HEK293T (cell line): ENCODE data around the gene CLMN.
"Not testable (repeated sequence)": the region's sequence is repeated elsewhere in the genome, so short reads cannot be mapped to it uniquely, and the experiment has no call there.

Experiments used
- CTCF ChIA-PET: fragments of 350-600 bp; formaldehyde crosslinking; extraction: SDS; loops from one replicate; lab custom pipeline; 2021; ENCODE audit warnings: antibody characterized with exemption, inconsistent platforms; lab: Yijun Ruan, JAX
- POLR2A ChIA-PET: fragments of 350-600 bp; formaldehyde crosslinking; extraction: SDS; loops from one replicate; lab custom pipeline; 2020; ENCODE audit warnings: antibody characterized with exemption, inconsistent platforms; lab: Yijun Ruan, JAX
- DNase-seq: peaks from one replicate; pipeline ENCODE4 v3.0.0; 2012; ENCODE audit warnings: mixed read lengths; ENCODE audit errors: extremely low spot score
- ARNT ChIP-seq: fragments of 450-650 bp; IDR thresholded peaks from 2 replicates; pipeline ENCODE4 v1.6.1; 2017; ENCODE audit warnings: mild to moderate bottlenecking
- BHLHE40 ChIP-seq: fragments of 450-650 bp; IDR thresholded peaks from 2 replicates; pipeline ENCODE4 v1.6.1; 2016; ENCODE audit warnings: mild to moderate bottlenecking, moderate library complexity, borderline replicate concordance
- CTBP1 ChIP-seq: fragments of 450-650 bp; IDR thresholded peaks from 2 replicates; pipeline ENCODE4 v1.6.1; 2016; ENCODE audit warnings: borderline replicate concordance
- ELF4 ChIP-seq: fragments of 450-650 bp; IDR thresholded peaks from 2 replicates; pipeline ENCODE4 v1.6.1; 2017; ENCODE audit warnings: antibody characterized with exemption
- FOXA1 ChIP-seq: fragments of 450-650 bp; IDR thresholded peaks from 2 replicates; pipeline ENCODE4 v1.6.1; 2016; ENCODE audit warnings: mild to moderate bottlenecking
- FOXK2 ChIP-seq: fragments of 450-650 bp; IDR thresholded peaks from 2 replicates; pipeline ENCODE4 v1.6.1; 2016; ENCODE audit warnings: mild to moderate bottlenecking
- FOXM1 ChIP-seq: fragments of 450-650 bp; IDR thresholded peaks from 2 replicates; pipeline ENCODE4 v1.6.1; 2017; ENCODE audit warnings: mild to moderate bottlenecking, borderline replicate concordance
- HDGF ChIP-seq: fragments of 450-650 bp; IDR thresholded peaks from 2 replicates; pipeline ENCODE4 v1.6.1; 2017; ENCODE audit warnings: antibody characterized with exemption, borderline replicate concordance
- L3MBTL2 ChIP-seq: fragments of 450-650 bp; conservative IDR thresholded peaks from 2 replicates; pipeline ENCODE4 v1.6.1; 2016; ENCODE audit warnings: mild to moderate bottlenecking
- LEF1 ChIP-seq: fragments of 450-650 bp; IDR thresholded peaks from 2 replicates; pipeline ENCODE4 v1.6.1; 2017; ENCODE audit warnings: mild to moderate bottlenecking, borderline replicate concordance
- NFRKB ChIP-seq: fragments of 450-650 bp; IDR thresholded peaks from 2 replicates; pipeline ENCODE4 v1.6.1; 2016; ENCODE audit warnings: mild to moderate bottlenecking, moderate library complexity
- SP1 ChIP-seq: fragments of 450-650 bp; IDR thresholded peaks from 2 replicates; pipeline ENCODE4 v1.6.1; 2017
- SUZ12 ChIP-seq: fragments of 450-650 bp; IDR thresholded peaks from 2 replicates; pipeline ENCODE4 v1.6.1; 2016; ENCODE audit warnings: mild to moderate bottlenecking
- TARDBP ChIP-seq: fragments of 450-650 bp; IDR thresholded peaks from 2 replicates; pipeline ENCODE4 v1.6.1; 2016
- ZNF384 ChIP-seq: fragments of 450-650 bp; IDR thresholded peaks from 2 replicates; pipeline ENCODE4 v1.6.1; 2016
- TF ChIP-seq, protein P1 (sequence below): fragments of 450-650 bp; IDR thresholded peaks from 2 replicates; pipeline ENCODE4 v1.6.1; 2016

The CLMN gene

DNA sequence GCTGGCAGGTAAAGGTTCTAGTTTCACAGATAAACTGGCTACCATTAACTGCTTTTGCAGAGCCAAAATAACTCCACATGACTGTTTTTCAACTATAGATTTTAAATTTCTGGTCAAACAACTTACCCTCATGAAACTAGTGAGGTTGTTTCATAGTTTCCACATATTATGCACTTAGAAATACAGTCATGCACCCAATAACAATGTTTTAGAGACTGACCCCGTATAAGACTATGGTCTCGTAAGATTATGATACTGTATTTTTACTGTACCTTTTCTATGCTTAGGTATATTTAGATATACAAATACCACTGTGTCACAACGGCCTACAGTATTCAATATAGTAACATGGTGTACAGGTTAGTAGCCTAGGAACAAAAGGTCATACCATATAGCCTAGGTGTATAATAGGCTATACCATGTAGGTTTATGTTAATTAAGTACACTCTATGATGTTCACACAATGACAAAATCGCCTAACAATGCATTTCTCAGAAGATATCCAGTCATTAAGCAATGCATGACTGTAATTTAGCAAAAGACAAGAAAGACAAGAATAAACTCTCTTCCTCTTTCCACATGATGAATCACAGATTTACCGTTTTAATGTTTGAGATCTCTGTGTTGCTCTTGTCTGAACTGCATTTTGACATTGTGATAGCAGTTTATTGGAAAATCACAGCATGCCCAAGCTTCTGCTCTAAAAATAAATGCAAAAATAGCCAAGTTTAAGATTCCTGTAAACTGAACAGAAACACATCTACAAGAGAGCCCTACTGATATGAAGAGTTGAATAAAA lies 179.4 kb downstream of the CLMN start:
- DNase-seq = no peak
- ChIA-PET CTCF (no interaction called here), POLR2A (no interaction called here)
- TF ChIP-seq TARDBP (no peak), FOXA1 (no peak), ARNT (no peak), BHLHE40 (no peak), ELF4 (no peak), FOXM1 (no peak), SP1 (no peak), FOXK2 (no peak)
- TF ChIP-seq, protein P1, sequence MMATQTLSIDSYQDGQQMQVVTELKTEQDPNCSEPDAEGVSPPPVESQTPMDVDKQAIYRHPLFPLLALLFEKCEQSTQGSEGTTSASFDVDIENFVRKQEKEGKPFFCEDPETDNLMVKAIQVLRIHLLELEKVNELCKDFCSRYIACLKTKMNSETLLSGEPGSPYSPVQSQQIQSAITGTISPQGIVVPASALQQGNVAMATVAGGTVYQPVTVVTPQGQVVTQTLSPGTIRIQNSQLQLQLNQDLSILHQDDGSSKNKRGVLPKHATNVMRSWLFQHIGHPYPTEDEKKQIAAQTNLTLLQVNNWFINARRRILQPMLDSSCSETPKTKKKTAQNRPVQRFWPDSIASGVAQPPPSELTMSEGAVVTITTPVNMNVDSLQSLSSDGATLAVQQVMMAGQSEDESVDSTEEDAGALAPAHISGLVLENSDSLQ = no peak

- POLR2A ChIA-PET = no interaction called here
- CTCF ChIA-PET = no interaction called here
- DNase-seq = no peak
- TF ChIP-seq L3MBTL2 (no peak), FOXA1 (no peak), HDGF (no peak), SUZ12 (no peak), ARNT (no peak), ZNF384 (no peak), ELF4 (no peak), LEF1 (no peak), NFRKB (no peak), TARDBP (no peak)
- TF ChIP-seq, protein P1 = no peak
These were observed 180.8 kb downstream of the CLMN start for GRCh38 chr14:95138876-95139275.

DNA sequence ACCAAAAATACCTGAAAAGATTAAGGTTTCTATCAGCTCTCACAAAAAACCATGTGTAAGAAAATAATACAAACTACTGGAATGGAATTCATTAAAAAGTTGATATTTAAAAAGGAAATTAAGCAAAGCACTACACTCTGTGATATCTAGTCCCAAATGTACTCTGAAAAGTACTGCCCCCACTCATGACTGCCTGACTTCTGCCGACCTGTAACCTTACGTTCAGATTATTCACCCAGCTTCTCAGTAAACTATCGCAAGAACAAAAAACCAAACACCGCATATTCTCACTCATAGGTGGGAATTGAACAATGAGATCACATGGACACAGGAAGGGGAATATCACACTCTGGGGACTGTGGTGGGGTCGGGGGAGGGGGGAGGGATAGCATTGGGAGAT lies 181.3 kb downstream of the CLMN start:
- DNase-seq, CTCF ChIA-PET: not testable (repeated sequence)
- POLR2A ChIA-PET = interaction anchor here (0.8 kb wide), 1 partner anchor 36 kb away, joined by 3 read pairs; no protein-coding TSS in a partner anchor

GRCh38 chr14:95137804-95138167 lies 181.9 kb downstream of the CLMN start:
- CTCF ChIA-PET = no interaction called here
- DNase-seq = no peak
- POLR2A ChIA-PET = interaction anchor here (0.8 kb wide), 1 partner anchor 35 kb away, joined by 3 read pairs; no protein-coding TSS in a partner anchor

DNA sequence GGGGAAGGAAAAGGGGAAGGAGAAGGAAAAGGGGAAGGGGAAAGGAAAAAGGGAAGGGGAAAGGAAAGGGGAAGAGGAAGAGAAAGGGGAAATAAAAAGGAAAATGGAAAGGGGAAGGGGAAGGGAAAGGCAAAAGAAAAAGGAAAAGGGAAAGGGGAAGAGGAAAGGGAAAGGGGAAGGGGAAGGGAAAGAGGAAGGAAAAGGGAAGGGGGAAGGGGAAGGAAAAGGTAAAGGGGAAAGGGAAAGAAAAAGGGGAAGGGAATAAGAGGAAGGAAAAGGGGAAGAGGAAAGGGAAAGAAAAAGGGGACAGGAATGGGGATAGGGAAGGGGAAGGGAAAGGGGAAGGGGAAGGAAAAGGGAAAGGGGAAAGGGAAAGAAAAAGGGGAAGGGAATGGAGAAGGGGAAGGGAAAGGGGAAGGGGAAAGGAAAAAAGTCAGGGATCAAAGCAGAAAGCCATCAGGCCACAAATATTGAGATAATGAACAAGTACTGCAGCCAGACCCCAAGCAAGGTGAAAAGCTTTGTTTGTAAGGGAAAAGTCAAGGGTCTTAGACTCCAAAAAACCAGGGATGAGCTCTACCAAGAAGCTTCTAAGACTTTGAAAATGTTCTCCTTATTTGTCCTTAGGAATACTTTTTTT lies 182.4 kb downstream of the CLMN start:
- POLR2A ChIA-PET = no interaction called here
- 0 out of 2 replicates have a peak, but pooled peaks have one; percentile 10 for TF ChIP-seq L3MBTL2
- no peak for TF ChIP-seq HDGF
- DNase-seq = no peak
- CTCF ChIA-PET = no interaction called here

More at GRCh38 chr14:95137804-95138167, 181.9 kb downstream of the CLMN start:
- TF ChIP-seq SUZ12 = no peak
- TF ChIP-seq FOXA1 = no peak
- no peak for TF ChIP-seq FOXM1
- no peak for TF ChIP-seq LEF1

DNA sequence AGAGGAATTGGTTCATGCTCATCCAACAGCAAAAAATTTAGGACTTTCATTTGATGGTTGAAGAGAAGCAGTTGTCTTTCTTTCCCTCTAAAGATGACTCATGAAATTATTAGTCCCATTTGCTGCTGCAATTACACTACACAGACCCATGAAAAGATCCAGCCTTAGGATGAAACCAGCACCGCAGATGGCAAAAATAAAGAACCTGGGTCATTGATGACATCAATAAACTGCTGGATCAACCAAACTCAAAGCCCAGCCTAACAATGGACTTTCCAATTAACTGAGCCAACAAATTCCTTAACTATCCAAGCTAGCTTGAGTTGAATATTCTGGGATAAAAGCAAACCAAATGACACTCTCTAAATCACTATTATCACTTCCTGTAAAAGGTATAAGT lies 183.1 kb downstream of the CLMN start:
- POLR2A ChIA-PET = no interaction called here
- TF ChIP-seq, protein P1 = no peak
- TF ChIP-seq FOXA1 = no peak
- TF ChIP-seq LEF1 = no peak
- no peak for TF ChIP-seq SUZ12
- TF ChIP-seq FOXM1 = no peak
- TF ChIP-seq TARDBP = no peak
- no peak for TF ChIP-seq ELF4
- TF ChIP-seq HDGF = no peak
- TF ChIP-seq BHLHE40 = no peak
- no peak for TF ChIP-seq NFRKB
- TF ChIP-seq SP1 = no peak
- no peak for TF ChIP-seq ARNT
- no peak for TF ChIP-seq ZNF384
- no peak for TF ChIP-seq CTBP1
- TF ChIP-seq FOXK2 = no peak
- no peak for TF ChIP-seq L3MBTL2
- CTCF ChIA-PET = no interaction called here
- DNase-seq = no peak
